ENCODE measurements around the gene CHPF.

GRCh38 chr2:219569635-219570034 is 26.0 kb upstream of the CHPF start:
- TF ChIP-seq EZH2 (IDR thresholded peaks at IDR 0.05; ENCODE audit: borderline replicate concordance, low read depth, low read length, severe bottlenecking), result no peak
- no peak for TF ChIP-seq POLR2A (IDR thresholded peaks at IDR 0.05; ENCODE audit: low read depth, low read length)
- TF ChIP-seq, protein P1, sequence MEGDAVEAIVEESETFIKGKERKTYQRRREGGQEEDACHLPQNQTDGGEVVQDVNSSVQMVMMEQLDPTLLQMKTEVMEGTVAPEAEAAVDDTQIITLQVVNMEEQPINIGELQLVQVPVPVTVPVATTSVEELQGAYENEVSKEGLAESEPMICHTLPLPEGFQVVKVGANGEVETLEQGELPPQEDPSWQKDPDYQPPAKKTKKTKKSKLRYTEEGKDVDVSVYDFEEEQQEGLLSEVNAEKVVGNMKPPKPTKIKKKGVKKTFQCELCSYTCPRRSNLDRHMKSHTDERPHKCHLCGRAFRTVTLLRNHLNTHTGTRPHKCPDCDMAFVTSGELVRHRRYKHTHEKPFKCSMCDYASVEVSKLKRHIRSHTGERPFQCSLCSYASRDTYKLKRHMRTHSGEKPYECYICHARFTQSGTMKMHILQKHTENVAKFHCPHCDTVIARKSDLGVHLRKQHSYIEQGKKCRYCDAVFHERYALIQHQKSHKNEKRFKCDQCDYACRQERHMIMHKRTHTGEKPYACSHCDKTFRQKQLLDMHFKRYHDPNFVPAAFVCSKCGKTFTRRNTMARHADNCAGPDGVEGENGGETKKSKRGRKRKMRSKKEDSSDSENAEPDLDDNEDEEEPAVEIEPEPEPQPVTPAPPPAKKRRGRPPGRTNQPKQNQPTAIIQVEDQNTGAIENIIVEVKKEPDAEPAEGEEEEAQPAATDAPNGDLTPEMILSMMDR (IDR thresholded peaks at IDR 0.05; ENCODE audit: extremely low read depth in 1 of 2, insufficient read depth in 1 of 2, low read depth in 1 of 2, low read length in 2 of 2), result no peak
- no peak for TF ChIP-seq MAX (IDR thresholded peaks at IDR 0.05; ENCODE audit: insufficient read depth, insufficient read length)
- no peak for TF ChIP-seq POLR2AphosphoS5 (IDR thresholded peaks at IDR 0.05; ENCODE audit: insufficient read depth, low read depth, low read length)
